Transverse colon (tissue), 4 donors: ENCODE measurements around the gene SCML2. TPM values are rescaled to one million over a fixed set of nuclear protein-coding genes. Genes with fewer than 3 reads are reported as not detected.

Experiments used
- DNase-seq: peaks from one replicate; pipeline ENCODE4 v3.0.0-alpha.2; 2019
- H3K27ac ChIP-seq, 4 donors: fragments of 200-600 bp; sonication (generic); 2 replicates each; pipeline ENCODE4 v1.5.1; 2016 to 2018; ENCODE audit warnings: inconsistent platforms in 4 of 4
- H3K27me3 ChIP-seq: fragments of 200-600 bp; sonication (generic); 2 replicates; pipeline ENCODE4 v1.5.1; 2017; ENCODE audit warnings: inconsistent platforms
- H3K36me3 ChIP-seq, 4 donors: fragments of 200-600 bp; sonication (generic); 2 replicates each; pipeline ENCODE4 v1.5.1; 2017 to 2019; ENCODE audit warnings: inconsistent platforms in 4 of 4
- H3K4me1 ChIP-seq, 4 donors: fragments of 200-600 bp; sonication (generic); 2 replicates each; pipeline ENCODE4 v1.5.1; 2017 to 2020; ENCODE audit warnings: inconsistent platforms in 4 of 4
- H3K4me3 ChIP-seq, 4 donors: fragments of 200-600 bp; sonication (generic); 1 replicate in 1 of 4; 2 replicates in 3 of 4; pipeline versions ENCODE4 v1.5.1 to v1.6.1; 2017 to 2019; ENCODE audit warnings: inconsistent platforms in 4 of 4
- H3K9me3 ChIP-seq, 2 donors: fragments of 200-600 bp; sonication (generic); 2 replicates each; pipeline ENCODE4 v1.5.1; 2017 to 2019; ENCODE audit warnings: inconsistent platforms in 2 of 2
- CTCF ChIP-seq, 5 experiments: fragments of 200-600 bp in 3 of 5; fragments of 450-650 bp in 2 of 5; sonication (generic) in 3 of 5; IDR thresholded peaks; 1 replicate in 2 of 5; 2 replicates in 3 of 5; pipeline ENCODE4 v1.5.1; 2016 to 2017; ENCODE audit warnings: antibody characterized with exemption in 5 of 5, inconsistent platforms in 3 of 5, mild to moderate bottlenecking in 2 of 5, moderate library complexity in 1 of 5
- EP300 ChIP-seq: sonication (generic); formaldehyde crosslinking; IDR thresholded peaks from one replicate; pipeline ENCODE4 v1.6.1; 2017; ENCODE audit warnings: antibody characterized with exemption, low read depth
- POLR2A ChIP-seq: fragments of 450-650 bp; IDR thresholded peaks from one replicate; pipeline ENCODE4 v1.6.1; 2016; ENCODE audit warnings: antibody characterized with exemption, mild to moderate bottlenecking, moderate library complexity
- POLR2AphosphoS5 ChIP-seq, 3 donors: sonication (generic); formaldehyde crosslinking; IDR thresholded peaks; one replicate each; pipeline ENCODE4 v1.6.1; 2016; ENCODE audit warnings: antibody characterized with exemption in 3 of 3
- WGBS, 2 donors: methylation state at CpG; one replicate each; pipeline ENCODE4 v1.1.5; 2018; ENCODE audit warnings: low coverage in 1 of 2; 5-methylcytosine and 5-hydroxymethylcytosine counted together
- in situ Hi-C, 4 donors: fragments of 200-750 bp; cut with MboI; loops; one replicate each; pipeline versions ENCODE4 v1.15.0 to v1.15.1; 2017; ENCODE audit warnings: low sequenced_read_pairs in 3 of 4, low pct_ligation_motif_present in 1 of 4, low pct_unique_long_range_greater_than_20kb in 1 of 4
- intact Hi-C: fragments of 100-400 bp; cut with DNase I; formaldehyde crosslinking; loops from one replicate; pipeline ENCODE4 v1.15.1; 2023; ENCODE audit warnings: low total_unique reads
- total RNA-seq, 4 donors: library from RNA; depleted of rRNA; stranded (reverse); fragments of >200 nt; gene quantifications; one replicate each; pipeline ENCODE4 v1.1.0, GENCODE V29; 2016

SCML2 gene
- total RNA-seq, 4 donors from 2014 or later = 1.1 to 15.9 (median 1.4) TPM

GRCh38 chrX:18290200-18290599 is 64.3 kb downstream of the SCML2 start:
- intact Hi-C loops (loop anchor here (5.0 kb wide), 1 partner anchor 37 kb away; no protein-coding TSS in a partner anchor), in situ Hi-C loops (no loop called here)
- no peaks in the 10 kb centered on the region for H3K27me3 ChIP-seq
- H3K9me3 ChIP-seq = no peaks in the 10 kb centered on the region
- no peak for DNase-seq
- H3K27ac ChIP-seq = no peak overlapping the region
- no peaks in the 10 kb centered on the region for H3K4me1 ChIP-seq
- TF ChIP-seq CTCF (IDR thresholded peaks at IDR 0.05) = no peak
- no peak for TF ChIP-seq POLR2AphosphoS5 (IDR thresholded peaks at IDR 0.05)
- TF ChIP-seq EP300 = no peak
- TF ChIP-seq POLR2A = no peak
- H3K36me3 ChIP-seq = no peaks in the 10 kb centered on the region
- 62 to 86% methylated on average over 1 to 4 of the region's 4 CpGs for WGBS, 2 donors
- no peak overlapping the region for H3K4me3 ChIP-seq

GRCh38 chrX:18288716-18289115 is 65.8 kb downstream of the SCML2 start:
- no peak overlapping the region for H3K4me3 ChIP-seq
- no peak for DNase-seq

GRCh38 chrX:18286322-18286831 is 68.1 kb downstream of the SCML2 start:
- 38 to 49% methylated on average over 1 to 3 of the region's 3 CpGs for WGBS, 2 donors

More at GRCh38 chrX:18288716-18289115, 65.8 kb downstream of the SCML2 start:
- Histone ChIP-seq H3K27ac (no peak overlapping the region), H3K36me3 (no peaks in the 10 kb centered on the region), H3K9me3 (no peaks in the 10 kb centered on the region), H3K4me1 (no peaks in the 10 kb centered on the region), H3K27me3 (no peaks in the 10 kb centered on the region)
- TF ChIP-seq POLR2AphosphoS5 (IDR thresholded peaks at IDR 0.05) (no peak), POLR2A (no peak), EP300 (no peak), CTCF (IDR thresholded peaks at IDR 0.05) (no peak)
- in situ Hi-C loops (no loop called here), intact Hi-C loops (no loop called here)
- WGBS, 2 donors = 50 to 86% methylated on average over 1 to 3 of the region's 3 CpGs

GRCh38 chrX:18278449-18278848 is 76.0 kb downstream of the SCML2 start:
- in situ Hi-C loops (no loop called here), intact Hi-C loops (no loop called here)
- Histone ChIP-seq H3K27me3 (no peaks in the 10 kb centered on the region), H3K36me3 (no peaks in the 10 kb centered on the region), H3K4me1 (no peaks in the 10 kb centered on the region), H3K4me3 (no peak overlapping the region), H3K27ac (no peak overlapping the region), H3K9me3 (no peaks in the 10 kb centered on the region)
- WGBS, 2 donors = 88% methylated on average over 4 of the region's 4 CpGs; no CpG with 5 or more reads in 1 of the 2 donors
- TF ChIP-seq CTCF (IDR thresholded peaks at IDR 0.05) (no peak), POLR2A (no peak), POLR2AphosphoS5 (IDR thresholded peaks at IDR 0.05) (no peak), EP300 (no peak)
- no peak for DNase-seq

More at GRCh38 chrX:18286322-18286831, 68.1 kb downstream of the SCML2 start:
- H3K4me3 ChIP-seq = no peak overlapping the region
- no peaks in the 10 kb centered on the region for H3K4me1 ChIP-seq
- no peak for DNase-seq
- no peak for TF ChIP-seq POLR2A
- TF ChIP-seq POLR2AphosphoS5 (IDR thresholded peaks at IDR 0.05) = no peak
- TF ChIP-seq EP300 = no peak
- TF ChIP-seq CTCF (IDR thresholded peaks at IDR 0.05) = no peak
- intact Hi-C loops (no loop called here), in situ Hi-C loops (no loop called here)
- H3K36me3 ChIP-seq = no peaks in the 10 kb centered on the region
- no peaks in the 10 kb centered on the region for H3K27me3 ChIP-seq
- no peaks in the 10 kb centered on the region for H3K9me3 ChIP-seq
- no peak overlapping the region for H3K27ac ChIP-seq
